GM18505 (cell line): Measurements from ENCODE around the gene GALNT9.
"Not testable (repeated sequence)": the region's sequence is repeated elsewhere in the genome, so short reads cannot be mapped to it uniquely, and the experiment has no call there.

Experiments
- ATAC-seq: cut with Tn5 transposase; IDR thresholded peaks from one replicate; pipeline ENCODE4 v1.9.1; 2021; ENCODE audit not compliant: unreplicated experiment
- POLR2A ChIP-seq: IDR thresholded peaks from 4 replicates; pipeline ENCODE4 v1.6.1; 2011; ENCODE audit warnings: borderline replicate concordance; ENCODE audit not compliant: insufficient read depth, insufficient read length; ENCODE audit errors: extremely low read depth

GALNT9 gene

GRCh38 chr12:132363661-132364347 is 34.4 kb upstream of the GALNT9 start:
- ATAC-seq, result no peak
- no peak for TF ChIP-seq POLR2A

- no peak for ATAC-seq
- TF ChIP-seq POLR2A, result no peak
Observed at GRCh38 chr12:132362996-132363660, 33.7 kb upstream of the GALNT9 start.

GRCh38 chr12:132360906-132361777 is 31.8 kb upstream of the GALNT9 start:
- no peak for ATAC-seq
- TF ChIP-seq POLR2A, result no peak

- no peak for TF ChIP-seq POLR2A
- no peak for ATAC-seq
Observed at GRCh38 chr12:132360410-132360809, 31.0 kb upstream of the GALNT9 start.

- TF ChIP-seq POLR2A, result no peak
- no peak for ATAC-seq
Observed at GRCh38 chr12:132359971-132360370, 30.6 kb upstream of the GALNT9 start.

- no peak for TF ChIP-seq POLR2A
- no peak for ATAC-seq
Observed at GRCh38 chr12:132359551-132359950, 30.2 kb upstream of the GALNT9 start.

- ATAC-seq, result not testable (repeated sequence)
Observed at GRCh38 chr12:132358241-132359225, 29.1 kb upstream of the GALNT9 start.

GRCh38 chr12:132357623-132358186 is 28.3 kb upstream of the GALNT9 start:
- TF ChIP-seq POLR2A, result no peak
- no peak for ATAC-seq

- TF ChIP-seq POLR2A, result no peak
- no peak for ATAC-seq
Observed at GRCh38 chr12:132356691-132357622, 27.6 kb upstream of the GALNT9 start.

GRCh38 chr12:132355742-132356681 is 26.6 kb upstream of the GALNT9 start:
- ATAC-seq, result no peak
- TF ChIP-seq POLR2A, result no peak
